Stimulated activated CD8-positive, alpha-beta memory T cell treated with anti-CD3 and anti-CD28 coated beads, Interleukin-4, amount 100 ng/mL, for 48 hours (primary cell): ENCODE data around the gene PDGFD.

Experiments
- DNase-seq: peaks from one replicate; pipeline ENCODE4 v3.0.0-alpha.2; 2020

Gene PDGFD

GRCh38 chr11:103947546-103947919, 216.4 kb downstream of the PDGFD start:
- DNase-seq = no peak

- DNase-seq = no peak
These were observed 217.0 kb downstream of the PDGFD start for GRCh38 chr11:103946793-103947545.

DNA sequence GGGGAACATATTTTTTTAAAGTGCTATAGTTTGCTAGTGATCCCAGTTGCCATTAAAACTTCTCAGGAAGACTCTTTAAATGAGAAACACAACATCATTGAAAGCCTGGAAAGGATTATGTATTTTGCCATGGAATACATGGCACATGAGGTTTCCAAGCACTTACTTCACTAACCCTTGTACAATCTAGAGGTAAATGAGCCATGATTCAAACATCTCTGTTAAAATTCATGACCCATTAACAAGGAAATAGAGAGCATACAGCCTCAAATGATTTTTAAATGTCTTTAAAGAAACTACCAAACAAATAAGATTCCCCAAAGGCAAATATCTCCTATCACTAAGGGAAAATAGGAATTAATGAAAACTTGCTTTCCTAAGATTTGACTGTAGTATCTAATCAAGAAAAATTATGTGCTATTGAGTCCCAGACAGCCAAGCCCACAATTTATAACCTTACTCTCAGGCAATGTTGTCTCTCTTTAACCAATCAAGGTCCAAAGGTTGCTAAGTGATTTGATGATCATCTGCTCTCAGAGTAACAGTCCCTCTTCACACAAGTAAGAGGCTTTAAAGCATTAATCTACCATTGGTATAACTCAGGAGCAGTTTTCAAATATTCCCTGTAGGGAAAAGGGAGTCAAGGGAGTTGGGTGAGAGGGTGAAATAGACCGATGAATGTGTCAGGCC, 219.6 kb downstream of the PDGFD start:
- no peak for DNase-seq

DNA sequence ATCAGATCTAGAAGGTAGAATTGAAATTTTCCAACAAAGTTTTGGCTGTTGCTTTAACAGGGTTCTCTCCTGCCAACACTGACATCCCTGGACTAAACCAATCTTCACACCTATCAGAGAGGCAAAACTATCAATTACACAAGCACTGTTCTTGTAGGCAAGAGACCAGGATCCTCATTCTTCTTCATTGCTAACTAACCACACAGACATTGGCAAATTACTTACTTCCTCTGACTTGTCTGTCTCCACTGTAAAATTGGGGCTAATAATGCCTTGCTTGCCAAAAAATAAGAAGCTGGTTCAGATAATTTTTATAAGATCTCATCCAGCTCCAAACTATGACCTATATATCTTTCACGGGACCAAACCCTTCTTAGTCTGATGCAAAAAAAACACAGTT, 221.3 kb downstream of the PDGFD start:
- no peak for DNase-seq

- DNase-seq = no peak
These were observed 223.4 kb downstream of the PDGFD start for GRCh38 chr11:103940551-103940950.

GRCh38 chr11:103939694-103940093, 224.3 kb downstream of the PDGFD start:
- no peak for DNase-seq

DNA sequence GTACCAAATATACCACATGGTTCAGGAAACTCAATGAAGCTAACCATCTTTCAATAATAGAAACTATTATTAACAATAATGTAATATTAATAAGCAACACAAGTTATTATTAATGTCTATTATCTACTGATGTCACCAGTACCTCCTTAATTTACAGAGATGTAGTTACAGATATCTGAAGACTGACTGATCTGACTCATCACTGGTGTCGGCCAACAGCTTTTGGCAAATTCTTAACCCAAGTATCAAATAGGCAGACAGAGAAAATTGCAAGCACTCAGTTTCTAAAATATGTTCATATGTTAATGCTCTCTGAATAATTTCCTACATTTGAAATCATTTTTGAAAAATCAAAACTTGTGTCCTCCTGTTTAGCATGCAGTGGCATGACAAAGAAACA, 227.9 kb downstream of the PDGFD start:
- no peak for DNase-seq

GRCh38 chr11:103935219-103935618, 228.7 kb downstream of the PDGFD start:
- no peak for DNase-seq

GRCh38 chr11:103929170-103929903, 234.6 kb downstream of the PDGFD start:
- DNase-seq = no peak

DNA sequence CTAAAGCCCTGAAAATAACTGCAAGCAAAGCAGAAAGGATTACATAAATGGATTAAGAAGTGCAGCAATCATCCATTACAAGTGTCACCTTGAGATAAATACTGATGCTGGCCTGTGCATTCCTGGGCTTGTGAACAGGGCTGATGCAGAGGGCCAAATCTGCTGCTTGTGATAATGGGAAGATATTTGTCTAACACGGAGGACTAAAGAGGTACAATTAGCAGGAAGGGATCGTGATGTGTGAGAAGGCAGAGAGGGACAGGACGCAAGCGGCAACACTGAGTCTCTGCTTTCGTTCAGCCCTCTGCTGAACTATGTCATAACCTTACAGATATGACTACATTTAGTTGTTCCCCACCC, 235.2 kb downstream of the PDGFD start:
- DNase-seq = no peak

GRCh38 chr11:103928040-103928801, 235.7 kb downstream of the PDGFD start:
- no peak for DNase-seq

DNA sequence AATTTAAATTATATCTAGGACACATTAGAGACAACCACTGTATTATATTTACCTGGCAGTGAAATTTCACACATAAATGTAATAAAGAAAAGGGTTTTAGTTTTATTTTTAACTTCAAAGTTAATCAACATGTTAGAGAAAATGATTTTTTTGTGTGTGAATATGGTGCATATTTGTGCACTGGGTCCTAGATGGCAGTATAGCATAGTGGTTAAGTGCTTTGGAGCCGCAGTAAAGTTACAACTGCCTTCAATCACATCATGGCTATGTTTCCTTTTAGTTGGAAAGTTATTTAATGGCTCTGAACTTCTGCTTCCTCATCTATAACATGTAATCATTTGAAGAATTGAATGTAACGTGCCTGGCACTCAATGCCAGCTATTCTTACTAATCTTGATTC, 236.4 kb downstream of the PDGFD start:
- DNase-seq = no peak

DNA sequence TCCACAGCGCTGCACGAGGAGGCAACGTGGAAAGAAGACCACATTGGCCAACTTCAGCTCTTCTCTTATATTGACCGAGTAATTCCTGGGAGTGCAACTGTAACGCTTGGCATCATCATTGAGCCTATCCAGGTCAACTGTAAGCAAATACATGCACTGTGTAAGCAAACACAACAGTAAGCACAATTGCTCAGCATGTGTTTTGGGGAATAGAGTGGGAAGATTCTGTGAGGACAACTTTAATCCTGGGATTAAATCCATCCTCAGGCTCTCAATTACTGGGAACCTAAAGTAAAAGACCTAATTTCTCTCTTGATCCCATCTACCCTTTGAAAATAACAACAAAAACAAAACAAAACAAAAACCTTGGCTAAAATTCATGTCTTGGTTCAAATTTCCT, 237.0 kb downstream of the PDGFD start:
- no peak for DNase-seq

- DNase-seq = no peak
These were observed 239.6 kb downstream of the PDGFD start for GRCh38 chr11:103924166-103925013.

- DNase-seq = no peak
These were observed 240.5 kb downstream of the PDGFD start for GRCh38 chr11:103923451-103923931.

GRCh38 chr11:103920933-103921332, 243.0 kb downstream of the PDGFD start:
- DNase-seq = no peak

GRCh38 chr11:103920449-103920848, 243.5 kb downstream of the PDGFD start:
- no peak for DNase-seq

DNA sequence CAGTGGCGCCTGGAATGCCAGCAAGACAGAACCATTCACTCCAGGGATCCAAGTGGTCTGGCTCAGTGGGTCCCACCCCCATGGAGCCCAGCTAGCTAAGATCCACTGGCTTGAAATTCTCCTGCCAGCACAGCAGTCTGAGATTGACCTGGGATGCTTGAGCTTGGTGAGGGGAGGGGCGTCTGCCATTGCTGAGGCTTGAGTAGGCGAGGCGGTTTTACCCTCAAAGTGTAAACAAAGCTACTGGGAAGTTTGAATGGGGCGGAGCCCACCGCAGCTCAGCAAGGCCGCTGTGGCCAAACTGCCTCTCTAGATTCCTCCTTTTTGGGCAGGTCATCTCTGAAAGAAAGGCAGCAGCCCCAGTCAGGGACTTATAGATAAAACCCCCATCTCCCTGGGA, 253.2 kb downstream of the PDGFD start:
- DNase-seq = no peak

- DNase-seq = no peak
These were observed 256.1 kb downstream of the PDGFD start for GRCh38 chr11:103907548-103908455.

- no peak for DNase-seq
These were observed 256.8 kb downstream of the PDGFD start for GRCh38 chr11:103907136-103907535.

- no peak for DNase-seq
These were observed 257.6 kb downstream of the PDGFD start for GRCh38 chr11:103906291-103906867.
